Superior temporal gyrus (tissue), 1 donor: ENCODE measurements around the gene NOS3.

Source experiments
- DNase-seq: peaks from one replicate; pipeline ENCODE4 v3.0.0-alpha.2; 2016; ENCODE audit errors: extremely low spot score

Gene NOS3

DNA sequence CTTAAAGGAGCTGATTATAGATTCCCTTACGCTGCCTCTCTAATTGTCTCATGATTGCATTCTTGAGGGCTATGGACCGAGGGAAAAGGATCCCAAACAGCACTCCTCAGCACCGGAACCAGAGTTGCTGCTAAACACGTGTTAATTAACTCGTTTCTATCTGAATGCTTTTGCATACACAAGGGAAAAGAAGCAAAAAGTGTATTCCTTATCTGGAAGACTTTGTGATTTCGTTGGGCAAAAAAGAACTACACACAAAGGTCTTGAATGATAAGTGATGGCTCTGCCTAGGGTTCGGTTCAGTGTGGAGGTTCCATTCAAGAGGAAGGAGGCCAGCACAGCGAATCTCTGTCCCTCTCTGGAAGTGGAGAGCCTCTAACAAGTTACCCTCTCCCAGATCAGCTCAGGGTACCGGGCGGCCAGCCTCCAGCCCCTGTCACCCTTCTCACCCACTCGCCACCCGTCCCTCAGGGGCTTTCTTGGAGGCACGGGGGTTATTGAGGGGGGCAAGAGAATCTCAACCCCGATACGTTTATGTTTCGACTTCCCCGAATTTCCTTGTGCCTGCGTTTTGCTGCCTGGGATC, 68.1 kb downstream of the NOS3 start:
- DNase-seq, result peak; percentile 78

DNA sequence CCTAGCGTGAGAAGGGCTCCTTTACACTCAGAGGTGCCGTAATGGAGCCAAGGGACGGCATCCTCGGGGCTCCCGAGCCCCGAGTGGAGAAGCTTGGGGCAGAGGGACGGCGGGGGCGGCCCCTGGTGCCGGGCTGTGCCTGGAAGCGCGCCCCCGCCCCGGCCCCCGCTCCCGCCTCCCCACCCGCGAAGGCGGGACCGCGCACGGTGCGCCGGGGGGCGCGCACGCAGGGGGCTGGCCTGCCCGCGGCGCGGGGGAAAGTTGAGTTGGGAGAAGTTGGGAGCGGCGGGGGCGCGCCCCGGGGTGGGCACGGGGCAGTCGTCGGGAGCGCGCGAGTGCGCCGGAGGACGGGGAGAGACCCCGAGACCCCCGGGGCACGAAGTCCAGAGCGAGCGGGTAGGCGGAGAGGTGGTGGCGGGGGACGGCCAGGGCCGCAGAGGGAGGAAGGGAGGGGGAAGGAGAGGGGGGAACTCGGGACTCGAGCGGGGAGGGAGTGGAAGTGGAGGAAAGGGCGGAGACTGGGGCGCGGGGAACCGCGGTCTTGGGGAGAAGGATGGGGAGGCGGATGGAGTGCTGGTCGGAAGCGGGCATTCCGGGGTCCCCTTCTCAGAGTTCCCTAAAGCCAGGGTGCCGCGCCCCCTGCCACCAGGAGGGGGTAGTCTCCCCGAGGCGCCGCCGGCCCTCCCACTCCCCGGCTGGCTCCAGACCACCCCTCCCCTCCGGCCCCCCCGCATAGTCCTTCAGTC, 68.7 kb downstream of the NOS3 start, which contains the start of gene SLC4A2:
TSS of gene SLC4A2 (plus strand) at position 223 of the 746 bp plus-strand sequence. CDS start 2,399 bp downstream, outside the sequence.
- peak; percentile 78 for DNase-seq

DNA sequence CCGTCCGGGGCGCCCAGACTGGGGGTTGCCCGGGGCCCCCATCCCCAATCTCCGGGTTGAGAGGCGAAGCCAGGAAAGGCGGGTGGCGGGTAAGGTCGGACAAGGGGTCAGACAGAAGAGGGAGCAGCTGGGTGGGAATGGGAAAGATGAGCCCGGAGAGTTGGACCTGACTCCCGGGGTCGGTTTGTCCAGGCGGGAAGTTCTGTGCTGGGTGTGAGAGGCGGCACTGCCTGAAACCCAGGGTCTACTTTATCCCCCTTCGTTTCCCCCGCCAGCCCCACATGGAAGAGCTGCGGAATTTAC, 69.2 kb downstream of the NOS3 start:
- DNase-seq, result no peak

DNA sequence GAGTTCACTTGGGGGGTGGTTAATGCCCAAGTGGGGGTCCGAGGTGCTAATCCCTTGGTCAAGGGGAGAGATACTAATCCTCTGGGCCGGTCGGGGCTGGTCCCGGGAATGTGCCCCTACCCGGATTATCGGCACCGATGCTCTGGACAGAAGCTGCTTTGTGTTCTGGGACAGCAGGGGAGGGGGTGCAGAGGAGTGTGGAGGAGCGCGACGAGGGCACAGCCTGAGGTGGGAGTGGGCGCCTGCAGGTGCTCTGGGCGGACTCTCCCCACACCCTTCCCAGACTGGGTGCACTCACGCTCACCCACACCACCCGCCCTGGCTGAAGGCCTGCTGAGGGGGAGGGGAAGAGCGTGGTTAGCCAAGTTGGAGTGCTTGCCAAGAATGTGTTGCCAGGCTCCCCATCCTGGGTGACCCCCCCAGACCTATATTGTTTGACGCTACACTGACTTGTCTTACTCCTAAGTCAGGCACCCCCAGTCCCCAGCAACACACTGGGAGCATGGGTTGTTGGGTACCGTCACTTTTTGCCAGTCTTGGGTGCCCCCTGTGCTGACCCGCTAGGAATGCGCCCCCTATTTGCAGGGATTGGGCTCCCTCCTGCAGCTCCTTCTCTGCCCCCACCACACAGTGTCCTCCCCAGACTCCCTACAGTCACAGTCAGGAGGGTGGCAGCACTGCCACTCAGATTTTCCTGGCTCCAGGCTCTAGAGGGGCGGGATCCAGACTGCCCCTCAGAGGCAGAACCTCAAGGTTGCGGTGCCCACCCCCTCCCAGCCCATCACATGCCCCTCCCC, 69.8 kb downstream of the NOS3 start:
- peak; percentile 33 for DNase-seq

DNA sequence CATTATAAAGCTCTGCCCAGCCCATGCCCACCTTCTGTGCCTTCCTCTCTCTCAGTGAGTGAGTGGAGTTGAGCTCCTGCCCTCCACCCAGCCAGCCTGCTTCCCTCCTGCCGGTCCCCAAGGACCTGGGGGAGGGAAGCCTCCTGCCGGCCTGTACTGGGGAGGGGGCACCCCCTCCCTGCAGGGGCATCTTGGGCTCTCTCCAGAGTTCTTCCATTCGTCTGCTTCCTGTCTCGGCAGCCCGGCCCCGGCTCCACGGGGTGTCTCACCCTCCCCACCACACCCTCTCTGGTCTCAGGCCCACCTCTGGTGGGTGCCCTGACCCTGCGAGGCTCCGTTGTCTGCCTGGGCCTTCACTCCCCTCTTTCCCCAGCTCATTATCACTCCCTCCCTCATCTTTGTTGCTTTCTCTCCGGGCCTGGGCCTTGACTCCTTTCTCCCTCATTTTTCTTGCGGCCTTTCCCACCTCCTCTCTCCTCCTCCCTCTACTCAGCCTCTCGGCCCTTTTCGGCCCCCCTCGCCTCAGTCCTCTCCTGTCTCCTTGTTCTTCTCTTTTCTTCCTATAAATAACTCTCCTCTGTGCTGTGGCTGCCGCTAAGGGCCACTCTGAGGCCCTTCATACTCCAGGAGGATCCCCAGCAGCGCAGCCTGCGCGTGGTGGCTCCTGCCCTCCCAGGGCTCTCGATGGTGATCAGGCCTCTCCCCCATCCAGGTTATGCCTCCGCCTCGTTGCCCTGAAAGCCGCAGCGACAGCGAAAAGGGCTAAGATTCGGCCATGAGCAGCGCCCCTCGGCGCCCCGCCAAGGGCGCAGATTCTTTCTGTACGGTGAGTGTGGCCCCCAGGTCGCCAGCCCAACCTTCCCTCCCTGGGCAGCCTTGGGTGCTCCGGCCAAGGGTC, 70.6 kb downstream of the NOS3 start:
- no peak for DNase-seq

DNA sequence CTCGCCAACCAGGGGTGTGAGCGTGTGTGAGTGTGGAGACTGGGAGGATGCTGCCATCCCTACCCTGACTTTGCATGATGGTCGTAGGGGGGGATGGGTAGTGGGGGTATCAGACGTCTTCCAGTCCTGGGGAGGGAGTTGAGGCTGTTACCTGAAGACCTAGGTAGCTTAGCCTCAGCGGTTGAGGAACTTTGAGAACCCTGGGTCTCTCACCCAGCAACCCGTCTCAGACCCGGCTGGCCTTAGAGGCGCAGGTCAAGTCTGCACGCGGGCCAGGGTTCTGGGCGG, 71.2 kb downstream of the NOS3 start:
- no peak for DNase-seq

DNA sequence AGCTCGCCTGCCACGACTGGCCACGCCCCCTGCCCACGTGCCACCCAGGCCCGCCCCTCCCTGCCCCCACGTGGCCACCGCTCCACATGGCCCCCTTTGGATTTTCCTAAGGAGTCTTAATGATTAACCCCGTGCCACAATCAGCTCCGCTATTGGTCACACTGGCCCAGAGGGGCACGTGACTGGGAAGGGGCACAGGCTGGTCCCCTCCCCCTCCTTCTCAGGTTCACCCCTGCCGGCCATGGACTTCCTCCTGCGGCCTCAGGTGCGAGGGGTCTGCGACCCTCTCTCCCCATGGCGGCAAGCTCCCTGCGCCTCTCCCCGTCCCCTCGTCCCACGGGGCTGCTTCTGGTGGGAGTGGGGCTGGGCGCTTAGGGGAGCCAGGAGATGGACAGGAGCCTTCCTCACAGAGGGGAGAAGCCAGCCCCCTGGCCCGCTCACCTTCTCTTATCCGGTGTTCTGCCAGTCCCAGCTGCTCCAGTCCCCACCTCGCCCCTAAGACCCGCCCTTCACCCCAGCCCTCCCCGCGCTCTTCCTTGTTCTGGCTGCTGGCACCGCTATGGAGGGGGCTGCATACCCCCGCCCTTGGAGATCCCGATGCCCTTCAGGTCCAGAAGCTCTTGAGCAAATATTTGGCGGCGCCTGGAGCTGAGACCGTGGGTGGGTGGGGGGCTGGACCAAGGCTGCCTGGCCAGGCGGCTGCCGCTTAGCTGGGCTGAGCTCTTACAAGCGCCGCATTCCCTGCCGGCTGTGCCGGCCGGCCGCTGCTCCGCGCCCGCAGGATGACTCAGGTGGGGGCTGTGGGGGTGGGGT, 71.8 kb downstream of the NOS3 start:
- DNase-seq, result no peak

DNA sequence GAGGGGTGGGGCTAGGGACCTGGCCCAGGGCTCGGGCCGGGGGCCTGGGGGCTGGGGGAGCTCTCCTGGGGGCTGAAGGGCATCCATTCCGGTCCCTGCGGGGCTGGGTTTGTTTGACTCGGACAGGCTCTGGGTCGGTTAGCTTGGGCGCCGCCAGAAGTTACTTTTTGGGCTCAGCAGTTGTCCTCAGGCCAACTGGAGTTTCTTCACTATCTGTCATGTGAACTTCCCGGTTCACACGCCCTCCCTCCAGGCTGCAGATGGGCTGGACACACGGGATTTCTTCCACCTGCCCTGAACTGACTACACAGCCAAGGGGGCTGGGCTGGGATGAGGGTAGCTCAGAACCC, 72.4 kb downstream of the NOS3 start:
- DNase-seq, result no peak
